ENCODE results near the gene PARD6A. TPM values are rescaled to one million over a fixed set of nuclear protein-coding genes. Genes with fewer than 3 reads are reported as not detected.

The PARD6A gene
- total and polyA plus RNA-seq, 3 experiments from 2014 or later, result 14.7 to 18.3 (median 16.7) TPM

DNA sequence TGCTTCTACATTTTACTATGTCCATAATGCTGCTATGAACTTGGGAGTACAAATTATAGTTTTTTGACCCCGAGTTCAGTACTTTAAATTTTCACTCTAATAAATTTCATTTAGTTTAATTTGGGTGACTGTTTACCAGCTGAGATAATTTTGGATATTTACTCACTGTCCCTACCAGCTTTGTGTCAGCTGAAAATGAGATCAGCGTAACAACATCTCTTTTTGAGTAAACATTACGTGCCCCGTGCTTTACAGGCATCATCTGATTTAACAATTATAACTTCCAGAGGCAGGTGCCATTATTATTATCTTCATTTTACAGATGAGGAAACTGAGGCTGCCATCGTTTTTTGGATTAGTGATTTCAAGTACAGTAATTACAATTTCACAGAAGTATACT lies 43.4 kb downstream of the PARD6A start:
- peaks cover 16% of the 10 kb centered on the region for H3K4me1 ChIP-seq (ENCODE audit: insufficient read depth, low read length)
- no peaks in the 10 kb centered on the region for H3K36me3 ChIP-seq (ENCODE audit: insufficient read depth, low read length)
- POLR2A ChIA-PET, result interaction anchor here (0.5 kb wide), 1 partner anchor 762 kb away, joined by 3 read pairs; no protein-coding TSS in a partner anchor
- no peak overlapping the region for H3K4me3 ChIP-seq (ENCODE audit: low read length)
- no peaks in the 10 kb centered on the region for H3K9me3 ChIP-seq (ENCODE audit: low read length)
- Mint-ChIP-seq H3K4me3 (no peak overlapping the region), H3K4me1 (peaks cover 19 to 38% (median 26%) of the 10 kb centered on the region in 3 donors), H3K27me3 (no peaks in the 10 kb centered on the region), H3K36me3 (no peaks in the 10 kb centered on the region), H3K9me3 (no peaks in the 10 kb centered on the region), H3K27ac (peak overlapping the region in 5 of 8 donors; percentile 36 to 86 (median 82))
- no peak for DNase-seq
- H3K27ac ChIP-seq (ENCODE audit: low read depth, low read length), result no peak overlapping the region
- H3K27me3 ChIP-seq (ENCODE audit: insufficient read depth, low read length, poor library complexity, severe bottlenecking), result no peaks in the 10 kb centered on the region
- CTCF ChIA-PET, result interaction anchor here (1.9 kb wide), 1 partner anchor 183 kb away, joined by 6 read pairs; no protein-coding TSS in a partner anchor

DNA sequence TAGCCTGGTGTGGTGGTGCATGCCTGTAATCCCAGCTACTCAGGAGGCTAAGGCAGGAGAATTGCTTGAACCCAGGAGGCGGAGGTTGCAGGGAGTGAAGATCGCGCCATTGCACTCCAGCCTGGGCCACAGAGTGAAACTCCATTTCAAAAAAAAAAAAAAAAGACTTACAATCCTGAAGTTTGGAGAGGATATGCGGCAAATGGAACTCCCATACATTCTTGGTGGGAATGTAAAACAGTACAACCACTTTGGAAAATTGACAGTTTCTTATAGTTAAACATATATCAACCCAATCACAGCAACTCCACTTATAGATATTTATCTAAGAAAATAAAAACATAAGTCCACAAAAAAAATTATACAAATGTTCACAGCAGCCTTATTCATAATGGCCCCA lies 46.5 kb downstream of the PARD6A start:
- H3K36me3 ChIP-seq (ENCODE audit: insufficient read depth, low read length), result no peaks in the 10 kb centered on the region
- H3K4me3 ChIP-seq (ENCODE audit: low read length), result no peak overlapping the region
- Mint-ChIP-seq H3K27me3 (no peaks in the 10 kb centered on the region), H3K9me3 (no peaks in the 10 kb centered on the region), H3K4me3 (no peak overlapping the region), H3K36me3 (peaks cover 0 to 5% (median 3%) of the 10 kb centered on the region in 3 donors), H3K27ac (no peak overlapping the region), H3K4me1 (peaks cover 18 to 46% (median 40%) of the 10 kb centered on the region in 3 donors)
- CTCF ChIA-PET, result no interaction called here
- H3K4me1 ChIP-seq (ENCODE audit: insufficient read depth, low read length), result peaks cover 16% of the 10 kb centered on the region
- no peaks in the 10 kb centered on the region for H3K27me3 ChIP-seq (ENCODE audit: insufficient read depth, low read length, poor library complexity, severe bottlenecking)
- POLR2A ChIA-PET, result no interaction called here
- DNase-seq, result no peak
- H3K9me3 ChIP-seq (ENCODE audit: low read length), result no peaks in the 10 kb centered on the region
- no peak overlapping the region for H3K27ac ChIP-seq (ENCODE audit: low read depth, low read length)

DNA sequence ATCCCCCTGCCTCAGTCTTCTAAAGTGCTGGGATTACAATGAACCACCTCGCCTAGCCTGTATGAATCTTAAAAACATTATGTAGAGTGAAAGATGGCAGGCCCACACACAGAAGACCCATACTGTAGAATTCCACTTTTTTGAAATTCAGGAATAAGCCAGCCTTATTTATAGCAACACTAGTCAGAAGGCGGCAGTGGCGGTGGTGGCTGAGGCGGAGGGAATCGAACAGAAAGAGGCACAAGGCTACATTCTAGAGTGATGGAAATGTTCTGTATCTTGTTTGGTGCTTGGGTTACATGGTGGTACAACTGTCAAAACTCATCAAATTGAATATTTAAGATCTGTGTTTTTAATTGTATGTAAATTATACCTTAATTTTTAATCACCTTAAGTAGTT lies 47.0 kb downstream of the PARD6A start:
- CTCF ChIA-PET, result no interaction called here
- H3K4me1 ChIP-seq (ENCODE audit: insufficient read depth, low read length), result peaks cover 16% of the 10 kb centered on the region
- H3K27me3 Mint-ChIP-seq, result no peaks in the 10 kb centered on the region
- H3K9me3 ChIP-seq (ENCODE audit: low read length), result no peaks in the 10 kb centered on the region
- no peak overlapping the region for H3K4me3 Mint-ChIP-seq
- no peaks in the 10 kb centered on the region for H3K9me3 Mint-ChIP-seq
- peak overlapping the region in 2 of 8 donors; percentile 61 to 94 for H3K27ac Mint-ChIP-seq
- no peak overlapping the region for H3K27ac ChIP-seq (ENCODE audit: low read depth, low read length)
- H3K27me3 ChIP-seq (ENCODE audit: insufficient read depth, low read length, poor library complexity, severe bottlenecking), result no peaks in the 10 kb centered on the region
- H3K36me3 ChIP-seq (ENCODE audit: insufficient read depth, low read length), result no peaks in the 10 kb centered on the region
- H3K4me1 Mint-ChIP-seq, result peaks cover 18 to 43% (median 40%) of the 10 kb centered on the region in 3 donors
- H3K36me3 Mint-ChIP-seq, result peaks cover 0 to 5% (median 3%) of the 10 kb centered on the region in 3 donors
- no peak for DNase-seq
- POLR2A ChIA-PET, result no interaction called here
- no peak overlapping the region for H3K4me3 ChIP-seq (ENCODE audit: low read length)

DNA sequence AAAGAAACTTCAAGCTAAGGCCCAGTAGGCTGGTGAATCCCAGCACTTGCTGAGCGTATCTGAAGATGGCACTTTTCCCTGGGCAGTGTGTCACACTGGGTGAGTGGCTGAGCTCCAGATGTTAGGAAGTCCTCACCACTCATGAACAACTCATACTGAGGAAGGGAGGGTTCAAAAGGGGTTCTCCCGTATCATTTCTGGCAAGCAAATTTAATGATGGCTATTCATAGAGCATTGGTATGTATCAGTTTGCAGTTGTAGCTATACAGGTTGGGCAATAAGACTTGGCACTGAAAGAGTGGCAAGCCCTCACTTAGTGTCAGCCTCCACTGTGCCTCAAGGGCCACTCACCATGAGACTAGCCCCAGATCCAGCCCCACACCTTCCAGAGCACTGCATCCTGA lies 47.6 kb downstream of the PARD6A start:
- H3K36me3 Mint-ChIP-seq, result peaks cover 0 to 5% (median 3%) of the 10 kb centered on the region in 3 donors
- CTCF ChIA-PET, result no interaction called here

DNA sequence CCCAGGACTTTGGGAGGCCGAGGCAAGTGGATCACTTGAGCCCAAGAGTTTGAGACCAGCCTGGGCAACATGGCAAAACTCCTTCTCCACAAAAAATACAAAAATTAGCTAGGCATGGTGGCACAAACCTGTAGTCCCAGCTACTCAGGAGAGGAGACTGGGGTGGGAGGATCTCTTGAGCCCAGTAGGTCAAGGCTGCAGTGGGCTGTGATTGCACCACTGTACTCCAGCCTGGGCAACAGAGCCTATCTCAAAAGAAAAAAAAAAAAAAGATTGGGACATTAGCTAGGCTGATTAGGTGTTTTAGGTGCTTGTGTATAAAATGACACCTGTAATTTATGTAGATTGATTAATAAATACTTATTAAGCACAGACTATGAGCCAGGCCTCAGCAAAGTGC lies 48.3 kb downstream of the PARD6A start:
- H3K9me3 Mint-ChIP-seq, result no peaks in the 10 kb centered on the region
- peaks cover 0 to 5% (median 5%) of the 10 kb centered on the region in 3 donors for H3K36me3 Mint-ChIP-seq
- H3K36me3 ChIP-seq (ENCODE audit: insufficient read depth, low read length), result no peaks in the 10 kb centered on the region
- peaks cover 4% of the 10 kb centered on the region for H3K4me1 ChIP-seq (ENCODE audit: insufficient read depth, low read length)
- peaks cover 9 to 36% (median 36%) of the 10 kb centered on the region in 3 donors for H3K4me1 Mint-ChIP-seq
- H3K27me3 Mint-ChIP-seq, result no peaks in the 10 kb centered on the region
- no peak for DNase-seq
- no peaks in the 10 kb centered on the region for H3K27me3 ChIP-seq (ENCODE audit: insufficient read depth, low read length, poor library complexity, severe bottlenecking)
- CTCF ChIA-PET, result no interaction called here
- no peaks in the 10 kb centered on the region for H3K9me3 ChIP-seq (ENCODE audit: low read length)
- POLR2A ChIA-PET, result no interaction called here
- peak overlapping the region in 1 of 8 donors; percentile 6 for H3K27ac Mint-ChIP-seq
- no peak overlapping the region for H3K27ac ChIP-seq (ENCODE audit: low read depth, low read length)
- H3K4me3 ChIP-seq (ENCODE audit: low read length), result no peak overlapping the region
- H3K4me3 Mint-ChIP-seq, result no peak overlapping the region

More for the DNA sequence above, 47.6 kb downstream of the PARD6A start:
- Mint-ChIP-seq H3K9me3 (no peaks in the 10 kb centered on the region), H3K27ac (peak overlapping the region in 2 of 8 donors; percentile 11 to 18), H3K27me3 (no peaks in the 10 kb centered on the region), H3K4me3 (peak overlapping the region in 1 of 7 donors; percentile 29), H3K4me1 (peaks cover 14 to 37% (median 37%) of the 10 kb centered on the region in 3 donors)
- POLR2A ChIA-PET, result no interaction called here
- Histone ChIP-seq H3K4me3 (ENCODE audit: low read length) (no peak overlapping the region), H3K27me3 (ENCODE audit: insufficient read depth, low read length, poor library complexity, severe bottlenecking) (no peaks in the 10 kb centered on the region), H3K9me3 (ENCODE audit: low read length) (no peaks in the 10 kb centered on the region), H3K36me3 (ENCODE audit: insufficient read depth, low read length) (no peaks in the 10 kb centered on the region), H3K4me1 (ENCODE audit: insufficient read depth, low read length) (peaks cover 11% of the 10 kb centered on the region), H3K27ac (ENCODE audit: low read depth, low read length) (no peak overlapping the region)
- DNase-seq, result no peak

DNA sequence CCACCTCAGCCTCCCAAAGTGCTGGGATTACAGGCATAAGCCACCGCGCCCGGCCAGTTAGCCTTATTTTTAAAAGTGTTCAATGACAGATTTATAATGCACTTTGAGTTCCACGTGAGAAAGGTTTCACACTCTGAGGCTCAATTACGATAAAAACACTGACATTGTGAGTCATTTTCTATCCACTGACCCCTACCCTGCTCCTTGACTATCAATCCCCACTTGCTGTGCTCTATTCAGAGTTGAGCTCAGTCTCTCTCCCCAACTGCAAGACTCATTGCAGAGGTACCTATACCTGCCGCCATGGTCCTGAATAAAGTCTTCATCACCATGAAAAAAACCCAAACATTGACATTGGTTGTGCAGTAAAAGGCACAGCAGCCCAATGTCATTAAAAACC lies 49.8 kb downstream of the PARD6A start:
- Mint-ChIP-seq H3K27ac (peak overlapping the region in 3 of 8 donors; percentile 2 to 64 (median 41)), H3K27me3 (no peaks in the 10 kb centered on the region), H3K9me3 (no peaks in the 10 kb centered on the region), H3K36me3 (peaks cover 0 to 7% (median 5%) of the 10 kb centered on the region in 3 donors), H3K4me1 (peaks cover 5 to 34% (median 30%) of the 10 kb centered on the region in 3 donors), H3K4me3 (no peak overlapping the region)
- Histone ChIP-seq H3K27ac (ENCODE audit: low read depth, low read length) (no peak overlapping the region), H3K4me1 (ENCODE audit: insufficient read depth, low read length) (no peaks in the 10 kb centered on the region), H3K4me3 (ENCODE audit: low read length) (no peak overlapping the region), H3K9me3 (ENCODE audit: low read length) (no peaks in the 10 kb centered on the region), H3K36me3 (ENCODE audit: insufficient read depth, low read length) (no peaks in the 10 kb centered on the region), H3K27me3 (ENCODE audit: insufficient read depth, low read length, poor library complexity, severe bottlenecking) (no peaks in the 10 kb centered on the region)
- DNase-seq, result no peak
- CTCF ChIA-PET, result no interaction called here
- POLR2A ChIA-PET, result no interaction called here

Other genes with a start within 250 kb of the PARD6A start
- gene ZDHHC1, start 244.5 kb upstream of the PARD6A start, total RNA-seq, result 1 to 10 TPM; 1.3 TPM
- 0.60 TPM for gene ZDHHC1, start 244.5 kb upstream of the PARD6A start, polyA plus RNA-seq
- 1 to 10 TPM; 1.1 to 1.5 TPM for gene HSD11B2, start 229.8 kb upstream of the PARD6A start, total RNA-seq
- not detected for gene HSD11B2, start 229.8 kb upstream of the PARD6A start, polyA plus RNA-seq
- 10 to 100 TPM; 49.3 to 57.6 TPM for gene ATP6V0D1, start 179.8 kb upstream of the PARD6A start, total RNA-seq
- 107 TPM for gene ATP6V0D1, start 179.8 kb upstream of the PARD6A start, polyA plus RNA-seq
- gene AGRP, start 177.4 kb upstream of the PARD6A start, total RNA-seq, result not detected
- not detected for gene AGRP, start 177.4 kb upstream of the PARD6A start, polyA plus RNA-seq
- gene RIPOR1, start 132.1 kb upstream of the PARD6A start, total RNA-seq, result 10 to 100 TPM; 23.2 to 27.4 TPM
- 6.1 TPM for gene RIPOR1, start 132.1 kb upstream of the PARD6A start, polyA plus RNA-seq
- 10 to 100 TPM; 65.4 to 67.4 TPM for gene CTCF, start 98.4 kb upstream of the PARD6A start, total RNA-seq
- 66.4 TPM for gene CTCF, start 98.4 kb upstream of the PARD6A start, polyA plus RNA-seq
- gene CARMIL2, start 15.8 kb upstream of the PARD6A start, total RNA-seq, result 100 to 1,000 TPM; 124 to 139 TPM
- gene CARMIL2, start 15.8 kb upstream of the PARD6A start, polyA plus RNA-seq, result 24.5 TPM
- gene ACD, start 700 bp upstream of the PARD6A start, total RNA-seq, result 10 to 100 TPM; 79.1 to 81.7 TPM
- gene ACD, start 700 bp upstream of the PARD6A start, polyA plus RNA-seq, result 55.6 TPM
- gene ENKD1, start 5.8 kb downstream of the PARD6A start, total RNA-seq, result 10 to 100 TPM; 15.1 to 15.6 TPM
- 1.7 TPM for gene ENKD1, start 5.8 kb downstream of the PARD6A start, polyA plus RNA-seq
- gene C16orf86, start 5.9 kb downstream of the PARD6A start, total RNA-seq, result 1 to 10 TPM in 1 of 2 experiments, under 1 TPM in 1; 0.79 to 1.9 TPM
- 2.7 TPM for gene C16orf86, start 5.9 kb downstream of the PARD6A start, polyA plus RNA-seq
- gene GFOD2, start 58.4 kb downstream of the PARD6A start, total RNA-seq, result 10 to 100 TPM; 21.3 to 23.7 TPM
- 11.2 TPM for gene GFOD2, start 58.4 kb downstream of the PARD6A start, polyA plus RNA-seq
- gene RANBP10, start 145.6 kb downstream of the PARD6A start, total RNA-seq, result 10 to 100 TPM; 18.9 to 20.0 TPM
- gene RANBP10, start 145.6 kb downstream of the PARD6A start, polyA plus RNA-seq, result 11.1 TPM
- gene TSNAXIP1, start 145.9 kb downstream of the PARD6A start, total RNA-seq, result 1 to 10 TPM; 1.2 to 1.5 TPM
- 0.13 TPM for gene TSNAXIP1, start 145.9 kb downstream of the PARD6A start, polyA plus RNA-seq
- gene THAP11, start 181.4 kb downstream of the PARD6A start, total RNA-seq, result 10 to 100 TPM; 52.6 to 55.1 TPM
- 153 TPM for gene THAP11, start 181.4 kb downstream of the PARD6A start, polyA plus RNA-seq
- 100 to 1,000 TPM; 181 TPM for gene NUTF2, start 186.0 kb downstream of the PARD6A start, total RNA-seq
- gene NUTF2, start 186.0 kb downstream of the PARD6A start, polyA plus RNA-seq, result 129 TPM
- gene CENPT, start 186.7 kb downstream of the PARD6A start, total RNA-seq, result 10 to 100 TPM; 56.5 to 58.6 TPM
- 14.3 TPM for gene CENPT, start 186.7 kb downstream of the PARD6A start, polyA plus RNA-seq
- 100 to 1,000 TPM; 105 to 108 TPM for gene EDC4, start 212.1 kb downstream of the PARD6A start, total RNA-seq
- 30.1 TPM for gene EDC4, start 212.1 kb downstream of the PARD6A start, polyA plus RNA-seq
- gene NRN1L, start 223.9 kb downstream of the PARD6A start, total RNA-seq, result under 1 TPM in 1 of 2 experiments, not detected in 1; 0.97 TPM
- 0.83 TPM for gene NRN1L, start 223.9 kb downstream of the PARD6A start, polyA plus RNA-seq
- gene PSKH1, start 232.3 kb downstream of the PARD6A start, total RNA-seq, result 10 to 100 TPM; 13.6 to 14.5 TPM
- gene PSKH1, start 232.3 kb downstream of the PARD6A start, polyA plus RNA-seq, result 27.0 TPM